Mesendoderm (in vitro differentiated cells): Measurements from ENCODE around the gene SAMD7.

ENCODE experiments used
- DNase-seq: peaks from one replicate; pipeline ENCODE4 v3.0.0; 2013
- H2AK5ac ChIP-seq: 2 replicates; pipeline ENCODE4 v1.6.1; 2013; ENCODE audit warnings: low read length, inconsistent platforms
- H2BK120ac ChIP-seq: 2 replicates; pipeline ENCODE4 v1.6.1; 2013; ENCODE audit warnings: low read depth, mild to moderate bottlenecking, low read length, moderate library complexity, mixed read lengths
- H2BK15ac ChIP-seq: replicated peaks from 2 replicates; pipeline ENCODE4 v1.6.1; 2013; ENCODE audit warnings: low read depth, mild to moderate bottlenecking, moderate library complexity
- H2BK5ac ChIP-seq: 2 replicates; pipeline ENCODE4 v1.6.1; 2013; ENCODE audit warnings: low read length, inconsistent platforms
- H3K18ac ChIP-seq: 2 replicates; pipeline ENCODE4 v1.6.1; 2013; ENCODE audit warnings: mild to moderate bottlenecking, low read length, mixed read lengths
- H3K23ac ChIP-seq: one replicate; pipeline ENCODE4 v1.6.1; 2013; ENCODE audit warnings: low read length
- H3K27ac ChIP-seq: 2 replicates; pipeline ENCODE4 v1.5.1; 2013; ENCODE audit warnings: low read depth, mild to moderate bottlenecking, inconsistent platforms, low read length, moderate library complexity
- H3K27me3 ChIP-seq: 2 replicates; pipeline ENCODE4 v1.6.1; 2013; ENCODE audit warnings: low read length, control low read depth, mild to moderate bottlenecking, inconsistent platforms; ENCODE audit not compliant: insufficient read depth, poor library complexity
- H3K36me3 ChIP-seq: 2 replicates; pipeline ENCODE4 v1.6.1; 2013; ENCODE audit warnings: low read length, inconsistent platforms; ENCODE audit not compliant: control insufficient read depth, insufficient read depth
- H3K4ac ChIP-seq: one replicate; pipeline ENCODE4 v1.6.1; 2013; ENCODE audit warnings: low read depth, mild to moderate bottlenecking, low read length, moderate library complexity
- H3K4me1 ChIP-seq: 2 replicates; pipeline ENCODE4 v1.6.1; 2013; ENCODE audit warnings: low read depth, low read length, inconsistent platforms; ENCODE audit not compliant: control insufficient read depth
- H3K4me2 ChIP-seq: 2 replicates; pipeline ENCODE4 v1.6.1; 2013; ENCODE audit warnings: low read length
- H3K4me3 ChIP-seq: 2 replicates; pipeline ENCODE4 v1.5.1; 2013; ENCODE audit warnings: mild to moderate bottlenecking, low read length
- H3K56ac ChIP-seq: one replicate; pipeline ENCODE4 v1.6.1; 2013; ENCODE audit warnings: low read length
- H3K79me1 ChIP-seq: 2 replicates; pipeline ENCODE4 v1.6.1; 2013; ENCODE audit warnings: low read length, inconsistent platforms
- H3K79me2 ChIP-seq: 2 replicates; pipeline ENCODE4 v1.6.1; 2013; ENCODE audit warnings: mild to moderate bottlenecking, low read length; ENCODE audit not compliant: control insufficient read depth, insufficient read depth
- H3K9ac ChIP-seq: 2 replicates; pipeline ENCODE4 v1.6.1; 2013; ENCODE audit warnings: low read length, inconsistent platforms
- H4K5ac ChIP-seq: one replicate; pipeline ENCODE4 v1.6.1; 2013; ENCODE audit warnings: low read length
- H4K8ac ChIP-seq: one replicate; pipeline ENCODE4 v1.6.1; 2013; ENCODE audit warnings: low read depth, mild to moderate bottlenecking, control low read depth, low read length, moderate library complexity
- whole genome bisulfite sequencing: extraction: QIAGEN DNeasy Blood & Tissue Kit; methylation state at CpG from one replicate; pipeline ENCODE4 v1.1.7; 2013; ENCODE audit warnings: low lambda C conversion rate, missing lambda C conversion rate; ENCODE audit not compliant: insufficient coverage; ENCODE audit errors: extremely low coverage; 5-methylcytosine and 5-hydroxymethylcytosine counted together

SAMD7 gene

GRCh38 chr3:169955406-169955805 is 44.0 kb downstream of the SAMD7 start:
- no peak overlapping the region for H2AK5ac ChIP-seq
- WGBS, result no CpG with 5 or more reads among the region's 2 CpGs

GRCh38 chr3:169964176-169964575 is 52.8 kb downstream of the SAMD7 start:
- DNase-seq, result peak; percentile 76
- Histone ChIP-seq H2BK5ac (no peak overlapping the region), H3K4ac (no peak overlapping the region), H3K27me3 (no peaks in the 10 kb centered on the region), H3K79me1 (peaks cover 3% of the 10 kb centered on the region), H3K27ac (no peak overlapping the region), H4K8ac (no peak overlapping the region), H2BK15ac (no peak overlapping the region), H3K4me2 (no peak overlapping the region), H3K23ac (no peak overlapping the region), H3K79me2 (peaks cover 13% of the 10 kb centered on the region), H3K4me1 (peaks cover 1% of the 10 kb centered on the region), H4K5ac (no peak overlapping the region), H2AK5ac (no peak overlapping the region), H3K9ac (no peak overlapping the region), H3K4me3 (no peak overlapping the region), H3K56ac (no peak overlapping the region), H3K36me3 (no peaks in the 10 kb centered on the region), H3K18ac (no peak overlapping the region), H2BK120ac (no peak overlapping the region)
- no CpG with 5 or more reads among the region's 2 CpGs for WGBS

More at GRCh38 chr3:169955406-169955805, 44.0 kb downstream of the SAMD7 start:
- Histone ChIP-seq H2BK5ac (no peak overlapping the region), H2BK120ac (no peak overlapping the region), H3K4me1 (no peaks in the 10 kb centered on the region), H3K36me3 (no peaks in the 10 kb centered on the region), H3K79me1 (no peaks in the 10 kb centered on the region), H4K5ac (no peak overlapping the region), H3K27me3 (no peaks in the 10 kb centered on the region), H3K56ac (no peak overlapping the region), H3K27ac (no peak overlapping the region), H3K4me2 (no peak overlapping the region), H2BK15ac (no peak overlapping the region), H3K9ac (no peak overlapping the region), H3K18ac (no peak overlapping the region), H3K23ac (no peak overlapping the region), H3K79me2 (no peaks in the 10 kb centered on the region), H4K8ac (no peak overlapping the region), H3K4ac (no peak overlapping the region), H3K4me3 (no peak overlapping the region)
- no peak for DNase-seq

- no peak overlapping the region for H3K23ac ChIP-seq
- peaks cover 1% of the 10 kb centered on the region for H3K4me1 ChIP-seq
- H2BK120ac ChIP-seq, result no peak overlapping the region
- H4K8ac ChIP-seq, result no peak overlapping the region
- H2BK5ac ChIP-seq, result peak overlapping the region; percentile 49
- H3K4ac ChIP-seq, result peak overlapping the region; percentile 50
- DNase-seq, result peak; percentile 85
- no peak overlapping the region for H2AK5ac ChIP-seq
- H3K27me3 ChIP-seq, result no peaks in the 10 kb centered on the region
- H3K79me2 ChIP-seq, result peaks cover 21% of the 10 kb centered on the region
- no CpG with 5 or more reads among the region's 21 CpGs for WGBS
- H4K5ac ChIP-seq, result no peak overlapping the region
- H3K4me3 ChIP-seq, result peak overlapping the region; percentile 64
- H3K18ac ChIP-seq, result peak overlapping the region; percentile 41
- H3K56ac ChIP-seq, result peak overlapping the region; percentile 83
- no peaks in the 10 kb centered on the region for H3K36me3 ChIP-seq
- peak overlapping the region; percentile 93 for H3K4me2 ChIP-seq
- peak overlapping the region; percentile 66 for H3K9ac ChIP-seq
- H3K27ac ChIP-seq, result peak overlapping the region; percentile 72
- no peak overlapping the region for H2BK15ac ChIP-seq
- peaks cover 3% of the 10 kb centered on the region for H3K79me1 ChIP-seq
Observed at GRCh38 chr3:169965562-169966427, 54.4 kb downstream of the SAMD7 start.

- peaks cover 1% of the 10 kb centered on the region for H3K4me1 ChIP-seq
- no peak within 1 kb of the TSS for H2BK120ac ChIP-seq
- peak within 1 kb of the TSS; percentile 72 for H3K27ac ChIP-seq
- H3K23ac ChIP-seq, result no peak within 1 kb of the TSS
- peak within 1 kb of the TSS; percentile 93 for H3K4me2 ChIP-seq
- peak within 1 kb of the TSS; percentile 90 for H3K56ac ChIP-seq
- whole genome bisulfite sequencing, result no CpG with 5 or more reads among the region's 37 CpGs
- peaks cover 3% of the 10 kb centered on the region for H3K79me1 ChIP-seq
- peak within 1 kb of the TSS; percentile 81 for H3K4ac ChIP-seq
- no peaks in the 10 kb centered on the region for H3K36me3 ChIP-seq
- H2BK5ac ChIP-seq, result peak within 1 kb of the TSS; percentile 49
- H3K27me3 ChIP-seq, result no peaks in the 10 kb centered on the region
- DNase-seq, result peak; percentile 97
- no peak within 1 kb of the TSS for H2BK15ac ChIP-seq
- peak within 1 kb of the TSS; percentile 84 for H3K4me3 ChIP-seq
- no peak within 1 kb of the TSS for H4K8ac ChIP-seq
- no peak within 1 kb of the TSS for H2AK5ac ChIP-seq
- H3K18ac ChIP-seq, result peak within 1 kb of the TSS; percentile 65
- no peak within 1 kb of the TSS for H4K5ac ChIP-seq
- H3K9ac ChIP-seq, result peak within 1 kb of the TSS; percentile 92
- H3K79me2 ChIP-seq, result peaks cover 27% of the 10 kb centered on the region
Observed at GRCh38 chr3:169966428-169966950, 55.1 kb downstream of the SAMD7 start, which contains the start of gene SEC62. Gene SEC62 (plus strand): TSS chr3:169966807. CDS start chr3:169966823, 16 bp downstream.

GRCh38 chr3:169966951-169967915 is 55.9 kb downstream of the SAMD7 start:
- H3K79me2 ChIP-seq, result peaks cover 31% of the 10 kb centered on the region
- no peak overlapping the region for H4K5ac ChIP-seq
- peak overlapping the region; percentile 84 for H3K4me2 ChIP-seq
- peak overlapping the region; percentile 90 for H3K56ac ChIP-seq
- H3K9ac ChIP-seq, result peak overlapping the region; percentile 92
- DNase-seq, result peak; percentile 67
- no peak overlapping the region for H4K8ac ChIP-seq
- peaks cover 4% of the 10 kb centered on the region for H3K79me1 ChIP-seq
- no CpG with 5 or more reads among the region's 44 CpGs for WGBS
- H2BK5ac ChIP-seq, result no peak overlapping the region
- H3K36me3 ChIP-seq, result no peaks in the 10 kb centered on the region
- H3K4me1 ChIP-seq, result peaks cover 1% of the 10 kb centered on the region
- H3K27ac ChIP-seq, result peak overlapping the region; percentile 29
- H3K23ac ChIP-seq, result no peak overlapping the region
- no peaks in the 10 kb centered on the region for H3K27me3 ChIP-seq
- H2BK120ac ChIP-seq, result no peak overlapping the region
- no peak overlapping the region for H2BK15ac ChIP-seq
- H3K4ac ChIP-seq, result peak overlapping the region; percentile 81
- peak overlapping the region; percentile 65 for H3K18ac ChIP-seq
- no peak overlapping the region for H2AK5ac ChIP-seq
- H3K4me3 ChIP-seq, result peak overlapping the region; percentile 84
